DND-41 (cell line): ENCODE results near the gene ST8SIA6.

Source experiments
- ATAC-seq: fragments of 200-7000 bp; cut with Tn5 transposase; 3 replicates; pipeline ENCODE4 v1.9.1; 2021; ENCODE audit warnings: low read depth; ENCODE audit not compliant: insufficient read depth
- DNase-seq: peaks from one replicate; pipeline ENCODE4 v3.0.0-alpha.2; 2020
- H2AFZ ChIP-seq: 2 replicates; pipeline ENCODE4 v1.6.0; 2012; ENCODE audit warnings: low read depth, low read length
- H3K27ac ChIP-seq: 2 replicates; pipeline ENCODE4 v1.5.1; 2012; ENCODE audit warnings: low read length, inconsistent platforms
- H3K27me3 ChIP-seq: fragments of 200-600 bp; sonication (generic); 2 replicates; pipeline ENCODE4 v1.6.0; 2012; ENCODE audit warnings: low read length, mild to moderate bottlenecking, inconsistent platforms; ENCODE audit not compliant: insufficient read depth, poor library complexity
- H3K36me3 ChIP-seq: 2 replicates; pipeline ENCODE4 v1.5.1; 2012; ENCODE audit warnings: low read length, inconsistent platforms; ENCODE audit not compliant: insufficient read depth
- H3K4me1 ChIP-seq: 2 replicates; pipeline ENCODE4 v1.5.1; 2012; ENCODE audit warnings: mild to moderate bottlenecking, low read length; ENCODE audit not compliant: insufficient read depth
- H3K4me2 ChIP-seq: 2 replicates; pipeline ENCODE4 v1.6.0; 2012; ENCODE audit warnings: mild to moderate bottlenecking, moderate library complexity, low read length, inconsistent platforms; ENCODE audit not compliant: insufficient read depth
- H3K4me3 ChIP-seq, 2 experiments: fragments of 200-600 bp in 1 of 2; shearing (Covaris generic) in 1 of 2; 2 replicates each; pipeline ENCODE4 v1.5.1; 2012 to 2016; ENCODE audit warnings: inconsistent platforms in 2 of 2, low read length in 2 of 2, mild to moderate bottlenecking in 2 of 2, low read depth in 1 of 2, moderate library complexity in 1 of 2
- H3K79me2 ChIP-seq: 2 replicates; pipeline ENCODE4 v1.6.0; 2012; ENCODE audit warnings: low read length, inconsistent platforms; ENCODE audit not compliant: insufficient read depth
- H3K9ac ChIP-seq: 2 replicates; pipeline ENCODE4 v1.6.0; 2012; ENCODE audit warnings: low read depth, mild to moderate bottlenecking, inconsistent platforms, low read length, moderate library complexity
- H3K9me3 ChIP-seq: 2 replicates; pipeline ENCODE4 v1.5.1; 2012; ENCODE audit warnings: low read length, moderate library complexity, mild to moderate bottlenecking, inconsistent platforms; ENCODE audit not compliant: insufficient read depth, severe bottlenecking
- H4K20me1 ChIP-seq: 2 replicates; pipeline ENCODE4 v1.6.0; 2012; ENCODE audit warnings: low read length; ENCODE audit not compliant: insufficient read depth
- EZH2 ChIP-seq: IDR thresholded peaks from 3 replicates; pipeline ENCODE4 v1.6.1; 2012; ENCODE audit warnings: borderline replicate concordance, low read depth, mild to moderate bottlenecking, moderate library complexity, low read length, inconsistent platforms; ENCODE audit not compliant: severe bottlenecking
- TF ChIP-seq, protein P1 (sequence below): IDR thresholded peaks from 2 replicates; pipeline ENCODE4 v1.5.1; 2012; ENCODE audit warnings: borderline replicate concordance, low read length, moderate library complexity, mild to moderate bottlenecking; ENCODE audit not compliant: poor library complexity, severe bottlenecking; ENCODE audit errors: extremely low read depth

The ST8SIA6 gene

DNA sequence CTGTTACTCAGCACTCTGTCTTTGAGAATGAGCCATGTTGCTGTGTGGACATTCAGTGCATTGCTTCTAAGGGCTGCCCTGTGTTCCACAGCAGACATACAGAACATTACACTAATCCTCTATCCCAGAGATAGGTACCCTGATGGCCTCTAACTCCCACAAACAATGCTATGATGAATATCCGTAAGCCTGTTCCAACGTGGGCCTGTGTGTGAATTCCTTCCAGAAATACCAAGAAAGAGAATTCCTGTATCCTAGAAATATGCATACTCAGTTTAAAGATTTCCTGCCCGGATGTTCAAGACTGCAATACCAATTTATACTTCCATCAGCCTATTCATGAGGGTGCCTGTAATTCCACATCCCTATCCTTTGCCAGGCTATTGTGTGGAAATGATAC lies 21.3 kb upstream of the ST8SIA6 start:
- Histone ChIP-seq H3K4me2 (no peak overlapping the region), H3K27me3 (peaks cover 2% of the 10 kb centered on the region), H3K27ac (no peak overlapping the region), H3K4me3 (no peak overlapping the region), H3K9me3 (no peaks in the 10 kb centered on the region), H2AFZ (no peak overlapping the region), H3K36me3 (no peaks in the 10 kb centered on the region), H3K4me1 (no peaks in the 10 kb centered on the region), H3K79me2 (no peaks in the 10 kb centered on the region), H4K20me1 (no peaks in the 10 kb centered on the region), H3K9ac (no peak overlapping the region)
- TF ChIP-seq, protein P1, sequence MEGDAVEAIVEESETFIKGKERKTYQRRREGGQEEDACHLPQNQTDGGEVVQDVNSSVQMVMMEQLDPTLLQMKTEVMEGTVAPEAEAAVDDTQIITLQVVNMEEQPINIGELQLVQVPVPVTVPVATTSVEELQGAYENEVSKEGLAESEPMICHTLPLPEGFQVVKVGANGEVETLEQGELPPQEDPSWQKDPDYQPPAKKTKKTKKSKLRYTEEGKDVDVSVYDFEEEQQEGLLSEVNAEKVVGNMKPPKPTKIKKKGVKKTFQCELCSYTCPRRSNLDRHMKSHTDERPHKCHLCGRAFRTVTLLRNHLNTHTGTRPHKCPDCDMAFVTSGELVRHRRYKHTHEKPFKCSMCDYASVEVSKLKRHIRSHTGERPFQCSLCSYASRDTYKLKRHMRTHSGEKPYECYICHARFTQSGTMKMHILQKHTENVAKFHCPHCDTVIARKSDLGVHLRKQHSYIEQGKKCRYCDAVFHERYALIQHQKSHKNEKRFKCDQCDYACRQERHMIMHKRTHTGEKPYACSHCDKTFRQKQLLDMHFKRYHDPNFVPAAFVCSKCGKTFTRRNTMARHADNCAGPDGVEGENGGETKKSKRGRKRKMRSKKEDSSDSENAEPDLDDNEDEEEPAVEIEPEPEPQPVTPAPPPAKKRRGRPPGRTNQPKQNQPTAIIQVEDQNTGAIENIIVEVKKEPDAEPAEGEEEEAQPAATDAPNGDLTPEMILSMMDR: no peak
- TF ChIP-seq EZH2: no peak
- DNase-seq: no peak
- ATAC-seq: no peak

DNA sequence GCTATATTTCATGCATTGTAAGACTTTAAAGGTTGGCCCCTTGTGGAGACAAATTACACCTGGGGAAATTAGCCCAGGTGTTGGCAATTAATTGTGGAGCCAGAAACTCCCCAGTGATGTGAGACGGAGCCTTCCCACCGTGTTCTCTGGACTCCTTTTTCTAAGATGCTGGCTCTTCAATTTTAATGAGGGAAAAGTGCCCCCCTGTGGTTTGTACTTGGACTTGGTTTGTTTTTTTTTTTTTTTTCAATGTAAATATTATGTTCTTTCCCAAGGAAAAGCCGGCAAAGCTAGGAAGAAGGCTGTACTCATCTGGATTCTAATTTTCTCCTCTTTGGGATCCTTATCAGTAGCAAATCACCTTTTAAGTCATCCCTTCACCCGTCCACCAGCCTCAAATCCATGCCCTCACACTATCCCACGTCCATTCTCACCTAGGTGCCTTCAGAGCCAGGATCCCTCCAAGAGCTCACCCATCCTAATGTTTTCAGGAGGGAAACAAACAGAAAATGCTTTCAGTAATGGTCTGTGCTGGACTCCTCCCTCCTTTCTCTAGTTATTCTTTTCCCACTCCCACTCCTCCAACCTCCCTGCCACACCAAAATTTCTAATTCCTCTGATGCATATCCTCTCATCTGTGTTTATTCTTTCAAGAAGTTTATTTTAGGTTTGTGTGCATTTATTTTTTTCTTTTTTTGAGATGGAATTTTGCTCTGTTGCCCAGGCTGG lies 20.4 kb upstream of the ST8SIA6 start:
- Histone ChIP-seq H3K4me3 (no peak overlapping the region), H3K27me3 (peaks cover 2% of the 10 kb centered on the region), H3K9ac (no peak overlapping the region), H3K36me3 (no peaks in the 10 kb centered on the region), H3K9me3 (no peaks in the 10 kb centered on the region), H3K4me2 (no peak overlapping the region), H3K4me1 (no peaks in the 10 kb centered on the region), H3K27ac (no peak overlapping the region), H4K20me1 (no peaks in the 10 kb centered on the region), H3K79me2 (no peaks in the 10 kb centered on the region), H2AFZ (no peak overlapping the region)
- ATAC-seq (no peak), DNase-seq (no peak)
- no peak for TF ChIP-seq EZH2
- TF ChIP-seq, protein P1: no peak

DNA sequence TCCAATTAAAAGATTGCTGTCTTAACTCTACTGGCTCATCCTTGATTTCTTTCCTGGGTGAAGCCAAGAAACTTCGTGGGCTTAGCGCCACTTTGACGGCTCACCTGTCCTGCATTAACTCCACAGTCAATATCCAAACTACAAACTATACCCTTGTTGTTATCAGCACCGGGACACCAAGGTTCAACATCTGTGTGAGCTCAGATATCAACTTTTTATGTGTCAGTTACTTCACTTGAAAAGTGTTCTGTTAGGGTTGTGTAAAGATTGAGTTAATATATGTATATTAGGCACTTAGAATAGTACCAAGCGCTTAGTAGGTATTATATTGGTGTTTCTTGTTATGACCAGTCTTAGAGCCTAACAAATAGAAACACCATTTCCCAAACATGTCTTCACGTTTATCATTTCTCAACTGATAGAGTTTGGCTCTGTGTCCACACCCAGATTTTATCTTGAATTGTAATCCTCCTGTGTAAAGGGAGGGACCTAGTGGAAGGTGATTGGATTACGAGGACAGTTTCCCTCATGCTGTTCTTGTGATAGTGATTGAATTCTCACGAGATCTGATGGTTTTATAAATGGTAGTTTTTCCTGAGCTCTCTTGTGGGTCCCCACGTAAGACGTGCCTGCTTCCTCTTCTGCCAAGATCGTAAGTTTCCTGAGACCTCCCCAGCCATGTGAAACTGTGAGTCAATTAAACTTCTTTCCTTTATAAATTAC lies 19.0 kb upstream of the ST8SIA6 start:
- H3K4me3 ChIP-seq: no peak overlapping the region
- H3K36me3 ChIP-seq: no peaks in the 10 kb centered on the region
- no peak for TF ChIP-seq EZH2
- TF ChIP-seq, protein P1: no peak
- DNase-seq: no peak
- H3K27ac ChIP-seq: no peak overlapping the region
- peaks cover 2% of the 10 kb centered on the region for H3K27me3 ChIP-seq
- H3K9ac ChIP-seq: no peak overlapping the region
- no peaks in the 10 kb centered on the region for H4K20me1 ChIP-seq
- H3K4me2 ChIP-seq: no peak overlapping the region
- H2AFZ ChIP-seq: no peak overlapping the region
- H3K9me3 ChIP-seq: no peaks in the 10 kb centered on the region
- no peak for ATAC-seq
- no peaks in the 10 kb centered on the region for H3K79me2 ChIP-seq
- no peaks in the 10 kb centered on the region for H3K4me1 ChIP-seq
